Thymus (tissue), 11 donors: ENCODE data around the gene DROSHA. TPM values are rescaled to one million over a fixed set of nuclear protein-coding genes. Genes with fewer than 3 reads are reported as not detected.

ENCODE experiments used
- DNase-seq, 9 donors: peaks; one replicate each; pipeline ENCODE4 v3.0.0-alpha.2; 2013; ENCODE audit warnings: low spot score in 9 of 9, low read depth in 6 of 9, missing footprints in 1 of 9
- H3K27ac ChIP-seq, 2 donors: one replicate each; pipeline ENCODE4 v1.5.1; 2013; ENCODE audit warnings: control low read depth in 1 of 2, low read depth in 1 of 2, low read length in 1 of 2, mild to moderate bottlenecking in 1 of 2, moderate library complexity in 1 of 2
- H3K27me3 ChIP-seq, 2 donors: one replicate each; pipeline ENCODE4 v1.5.1; 2013; ENCODE audit warnings: low read length in 1 of 2; ENCODE audit not compliant: control insufficient read depth in 2 of 2, insufficient read depth in 1 of 2
- H3K36me3 ChIP-seq, 2 donors: one replicate each; pipeline ENCODE4 v1.5.1; 2013; ENCODE audit warnings: low read length in 1 of 2, mild to moderate bottlenecking in 1 of 2, moderate library complexity in 1 of 2; ENCODE audit not compliant: control insufficient read depth in 2 of 2, insufficient read depth in 2 of 2
- H3K4me1 ChIP-seq, 2 donors: one replicate each; pipeline ENCODE4 v1.5.1; 2013; ENCODE audit warnings: low read length in 2 of 2; ENCODE audit not compliant: control insufficient read depth in 2 of 2, insufficient read depth in 2 of 2
- H3K4me3 ChIP-seq, 2 donors: one replicate each; pipeline ENCODE4 v1.5.1; 2013; ENCODE audit warnings: low read length in 2 of 2, control low read depth in 1 of 2, mild to moderate bottlenecking in 1 of 2
- H3K9me3 ChIP-seq, 2 donors: one replicate each; pipeline ENCODE4 v1.5.1; 2013; ENCODE audit warnings: low read length in 1 of 2, mild to moderate bottlenecking in 1 of 2; ENCODE audit not compliant: control insufficient read depth in 2 of 2, insufficient read depth in 1 of 2
- WGBS: extraction: QIAGEN DNeasy Blood & Tissue Kit; methylation state at CpG from one replicate; pipeline ENCODE4 v1.1.7; 2013; 5-methylcytosine and 5-hydroxymethylcytosine counted together
- polyA plus RNA-seq: library from polyadenylated mRNA; stranded (reverse); fragments of 200-250 nt; gene quantifications from one replicate; pipeline ENCODE4 v1.2.3, GENCODE V29; 2013
- total RNA-seq: library from RNA; stranded (reverse); fragments of 120-200 nt; gene quantifications from one replicate; pipeline ENCODE4 v1.2.4, GENCODE V29; 2013
- donor health status: healthy.

The DROSHA gene
- total and polyA plus RNA-seq, 2 donors = 34.4 to 138 TPM

- Histone ChIP-seq H3K27me3 (no peaks in the 10 kb centered on the region), H3K27ac (no peak overlapping the region), H3K4me3 (no peak overlapping the region), H3K4me1 (peaks cover 7 to 9% of the 10 kb centered on the region in 2 donors), H3K36me3 (peaks cover 17 to 56% of the 10 kb centered on the region in 2 donors), H3K9me3 (no peaks in the 10 kb centered on the region)
- DNase-seq = no peak
Measured at GRCh38 chr5:31537349-31537748, 5.5 kb upstream of the DROSHA start.

- Histone ChIP-seq H3K36me3 (peaks cover 17 to 53% of the 10 kb centered on the region in 2 donors), H3K4me1 (peaks cover 7 to 9% of the 10 kb centered on the region in 2 donors), H3K4me3 (no peak overlapping the region), H3K27ac (no peak overlapping the region), H3K27me3 (no peaks in the 10 kb centered on the region), H3K9me3 (no peaks in the 10 kb centered on the region)
- no peak for DNase-seq
- 98% methylated on average over 3 of the region's 3 CpGs for WGBS
Measured at GRCh38 chr5:31536873-31537272, 5.0 kb upstream of the DROSHA start.

GRCh38 chr5:31534527-31535046 lies 2.7 kb upstream of the DROSHA start:
- Histone ChIP-seq H3K4me1 (peaks cover 16 to 22% of the 10 kb centered on the region in 2 donors), H3K36me3 (peaks cover 14 to 39% of the 10 kb centered on the region in 2 donors), H3K27me3 (no peaks in the 10 kb centered on the region), H3K9me3 (no peaks in the 10 kb centered on the region), H3K27ac (no peak overlapping the region), H3K4me3 (no peak overlapping the region)
- no peak for DNase-seq
- WGBS = 94% methylated on average over 1 of the region's 1 CpG

GRCh38 chr5:31531543-31531887 lies 378 bp downstream of the DROSHA start:
- WGBS = 1% methylated on average over 13 of the region's 13 CpGs
- no peaks in the 10 kb centered on the region for H3K9me3 ChIP-seq
- H3K4me1 ChIP-seq = peaks cover 16 to 22% of the 10 kb centered on the region in 2 donors
- H3K4me3 ChIP-seq = peak overlapping the region; percentile 88 to 94
- no peaks in the 10 kb centered on the region for H3K27me3 ChIP-seq
- H3K27ac ChIP-seq = peak overlapping the region; percentile 50 to 68
- peak in 1 of 9 donors; percentile 18 for DNase-seq
- H3K36me3 ChIP-seq = peaks cover 33 to 45% of the 10 kb centered on the region in 2 donors

GRCh38 chr5:31530541-31531265 lies 1.2 kb downstream of the DROSHA start:
- Histone ChIP-seq H3K4me3 (peak overlapping the region; percentile 88 to 94), H3K9me3 (no peaks in the 10 kb centered on the region), H3K36me3 (peaks cover 38 to 48% of the 10 kb centered on the region in 2 donors), H3K4me1 (peaks cover 16 to 22% of the 10 kb centered on the region in 2 donors), H3K27me3 (no peaks in the 10 kb centered on the region), H3K27ac (no peak overlapping the region)
- WGBS = 91% methylated on average over 9 of the region's 9 CpGs
- no peak for DNase-seq

GRCh38 chr5:31523041-31523440 lies 8.9 kb downstream of the DROSHA start:
- 96% methylated on average over 4 of the region's 4 CpGs for WGBS

GRCh38 chr5:31516802-31517201 lies 15.1 kb downstream of the DROSHA start:
- 3% methylated on average over 1 of the region's 1 CpG for WGBS
- no peak overlapping the region for H3K27ac ChIP-seq
- no peaks in the 10 kb centered on the region for H3K4me1 ChIP-seq
- H3K9me3 ChIP-seq = no peaks in the 10 kb centered on the region
- peak in 1 of 9 donors; percentile 18 for DNase-seq
- no peak overlapping the region for H3K4me3 ChIP-seq
- H3K27me3 ChIP-seq = no peaks in the 10 kb centered on the region
- H3K36me3 ChIP-seq = peaks cover 40 to 65% of the 10 kb centered on the region in 2 donors

More at GRCh38 chr5:31523041-31523440, 8.9 kb downstream of the DROSHA start:
- Histone ChIP-seq H3K27me3 (no peaks in the 10 kb centered on the region), H3K4me3 (no peak overlapping the region), H3K9me3 (no peaks in the 10 kb centered on the region), H3K27ac (no peak overlapping the region), H3K4me1 (no peaks in the 10 kb centered on the region), H3K36me3 (peaks cover 25 to 65% of the 10 kb centered on the region in 2 donors)
- DNase-seq = no peak

GRCh38 chr5:31511305-31511704 lies 20.6 kb downstream of the DROSHA start:
- no peak for DNase-seq
- WGBS = 97% methylated on average over 4 of the region's 4 CpGs
- Histone ChIP-seq H3K4me3 (no peak overlapping the region), H3K27me3 (no peaks in the 10 kb centered on the region), H3K36me3 (peaks cover 70 to 79% of the 10 kb centered on the region in 2 donors), H3K27ac (no peak overlapping the region), H3K9me3 (no peaks in the 10 kb centered on the region), H3K4me1 (no peaks in the 10 kb centered on the region)

- Histone ChIP-seq H3K27me3 (no peaks in the 10 kb centered on the region), H3K9me3 (no peaks in the 10 kb centered on the region), H3K4me1 (no peaks in the 10 kb centered on the region), H3K4me3 (no peak overlapping the region), H3K36me3 (peaks cover 70 to 75% of the 10 kb centered on the region in 2 donors), H3K27ac (no peak overlapping the region)
- no peak for DNase-seq
- 97% methylated on average over 10 of the region's 10 CpGs for whole genome bisulfite sequencing
Measured at GRCh38 chr5:31504529-31504928, 27.4 kb downstream of the DROSHA start.
